Measurements from ENCODE around the gene KPNA6. TPM values are rescaled to one million over a fixed set of nuclear protein-coding genes. Genes with fewer than 3 reads are reported as not detected.

Gene KPNA6
- total RNA-seq, 1 experiment from 2014 or later = 36.0 TPM

- in situ Hi-C loops (cut with HindIII; ENCODE audit: low sequenced_read_pairs) = no loop called here
- DNase-seq (ENCODE audit: low spot score) = peak; percentile 90
Observed at GRCh38 chr1:32179443-32180185, 71.8 kb downstream of the KPNA6 start, which contains the start of gene TXLNA. Gene TXLNA, plus strand, starts transcription at chr1:32179675. Its CDS starts 671 bp downstream, at chr1:32180346.

- peak; percentile 38 for DNase-seq (ENCODE audit: low spot score)
- in situ Hi-C loops (cut with HindIII; ENCODE audit: low sequenced_read_pairs) = no loop called here
Observed at GRCh38 chr1:32180186-32181060, 72.6 kb downstream of the KPNA6 start.

GRCh38 chr1:32181065-32181464, 73.2 kb downstream of the KPNA6 start:
- no peak for DNase-seq (ENCODE audit: low spot score)
- in situ Hi-C loops (cut with HindIII; ENCODE audit: low sequenced_read_pairs) = no loop called here

GRCh38 chr1:32181563-32181962, 73.7 kb downstream of the KPNA6 start:
- in situ Hi-C loops (cut with HindIII; ENCODE audit: low sequenced_read_pairs) = no loop called here
- DNase-seq (ENCODE audit: low spot score) = no peak

- in situ Hi-C loops (cut with HindIII; ENCODE audit: low sequenced_read_pairs) = no loop called here
Observed at GRCh38 chr1:32182060-32182459, 74.2 kb downstream of the KPNA6 start.

GRCh38 chr1:32184650-32185049, 76.8 kb downstream of the KPNA6 start:
- in situ Hi-C loops (cut with HindIII; ENCODE audit: low sequenced_read_pairs) = no loop called here
- DNase-seq (ENCODE audit: low spot score) = no peak

More at GRCh38 chr1:32182060-32182459, 74.2 kb downstream of the KPNA6 start:
- DNase-seq (ENCODE audit: low spot score) = no peak

- DNase-seq (ENCODE audit: low spot score) = no peak
Observed at GRCh38 chr1:32186077-32186476, 78.2 kb downstream of the KPNA6 start.

GRCh38 chr1:32186491-32186890, 78.6 kb downstream of the KPNA6 start:
- in situ Hi-C loops (cut with HindIII; ENCODE audit: low sequenced_read_pairs) = no loop called here
- DNase-seq (ENCODE audit: low spot score) = no peak

More at GRCh38 chr1:32186077-32186476, 78.2 kb downstream of the KPNA6 start:
- in situ Hi-C loops (cut with HindIII; ENCODE audit: low sequenced_read_pairs) = no loop called here

GRCh38 chr1:32187850-32188249, 80.0 kb downstream of the KPNA6 start:
- in situ Hi-C loops (cut with HindIII; ENCODE audit: low sequenced_read_pairs) = no loop called here
- DNase-seq (ENCODE audit: low spot score) = no peak

GRCh38 chr1:32192220-32192948, 84.5 kb downstream of the KPNA6 start:
- DNase-seq (ENCODE audit: low spot score) = no peak
- in situ Hi-C loops (cut with HindIII; ENCODE audit: low sequenced_read_pairs) = no loop called here

- in situ Hi-C loops (cut with HindIII; ENCODE audit: low sequenced_read_pairs) = no loop called here
- DNase-seq (ENCODE audit: low spot score) = no peak
Observed at GRCh38 chr1:32194984-32195383, 87.1 kb downstream of the KPNA6 start.

- in situ Hi-C loops (cut with HindIII; ENCODE audit: low sequenced_read_pairs) = no loop called here
- no peak for DNase-seq (ENCODE audit: low spot score)
Observed at GRCh38 chr1:32195531-32195930, 87.7 kb downstream of the KPNA6 start.

GRCh38 chr1:32195972-32196823, 88.3 kb downstream of the KPNA6 start:
- in situ Hi-C loops (cut with HindIII; ENCODE audit: low sequenced_read_pairs) = no loop called here

GRCh38 chr1:32197074-32197473, 89.2 kb downstream of the KPNA6 start:
- DNase-seq (ENCODE audit: low spot score) = no peak
- in situ Hi-C loops (cut with HindIII; ENCODE audit: low sequenced_read_pairs) = no loop called here

More at GRCh38 chr1:32195972-32196823, 88.3 kb downstream of the KPNA6 start:
- no peak for DNase-seq (ENCODE audit: low spot score)

GRCh38 chr1:32197837-32198236, 90.0 kb downstream of the KPNA6 start:
- DNase-seq (ENCODE audit: low spot score) = no peak
- in situ Hi-C loops (cut with HindIII; ENCODE audit: low sequenced_read_pairs) = no loop called here

- in situ Hi-C loops (cut with HindIII; ENCODE audit: low sequenced_read_pairs) = no loop called here
- no peak for DNase-seq (ENCODE audit: low spot score)
Observed at GRCh38 chr1:32198237-32199042, 90.6 kb downstream of the KPNA6 start.

- in situ Hi-C loops (cut with HindIII; ENCODE audit: low sequenced_read_pairs) = no loop called here
- no peak for DNase-seq (ENCODE audit: low spot score)
Observed at GRCh38 chr1:32199043-32199716, 91.3 kb downstream of the KPNA6 start.
